GM10266 (cell line): Measurements from ENCODE around the gene OR2G6.
"Not testable (repeated sequence)": the region's sequence is repeated elsewhere in the genome, so short reads cannot be mapped to it uniquely, and the experiment has no call there.

Source experiments
- DNase-seq: peaks from one replicate; pipeline ENCODE4 v3.0.0; 2012; ENCODE audit errors: extremely low spot score
- TF ChIP-seq, protein P1 (sequence below): IDR thresholded peaks from 2 replicates; pipeline ENCODE4 v1.5.1; 2012; ENCODE audit warnings: mild to moderate bottlenecking, low read depth; ENCODE audit not compliant: control insufficient read depth, insufficient read depth; ENCODE audit errors: missing control alignments

The OR2G6 gene

DNA sequence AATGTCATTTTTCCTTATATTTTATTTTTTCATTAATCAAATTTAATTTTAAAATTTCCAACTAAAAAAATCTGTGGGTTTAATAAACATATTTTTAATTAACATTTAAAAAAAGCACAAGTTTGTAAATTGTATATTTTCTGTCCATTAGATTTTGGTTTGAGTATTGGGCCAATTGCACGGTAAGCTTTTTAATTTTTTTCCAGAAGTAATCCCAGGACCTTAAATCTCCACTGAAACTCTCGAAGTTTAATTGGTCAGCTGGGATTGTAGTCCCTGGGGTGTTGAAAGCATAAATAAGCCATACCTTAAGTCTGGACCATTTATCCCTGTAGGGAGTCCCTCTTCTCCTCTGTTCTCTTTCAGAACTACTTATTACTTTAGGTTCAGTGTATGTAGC is at the start of gene OR2G6:
Gene OR2G6, plus strand, starts transcription at position 301 of the 400 bp plus-strand sequence. CDS start 13,574 bp downstream, outside the sequence.
- DNase-seq, result not testable (repeated sequence)

DNA sequence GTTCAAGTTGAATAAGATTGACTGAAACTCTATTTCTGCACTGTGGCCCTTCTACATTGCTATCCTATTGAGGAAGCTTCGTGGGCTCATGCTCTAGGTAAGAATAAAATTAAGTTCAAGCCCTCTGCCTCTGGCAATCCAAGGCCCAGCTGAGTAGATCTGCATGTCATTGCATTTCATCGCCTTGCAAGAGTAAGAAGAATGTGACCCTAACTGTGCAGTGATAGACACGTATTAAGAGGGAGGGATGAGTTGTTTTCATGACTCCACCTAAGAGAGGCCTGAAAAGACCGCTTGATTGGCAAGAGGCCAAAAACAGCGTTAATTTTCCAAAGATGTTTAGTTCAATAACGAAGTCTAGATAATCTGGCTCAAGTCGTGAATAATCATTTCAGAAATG is 48.8 kb upstream of the OR2G6 start:
- not testable (repeated sequence) for DNase-seq

DNA sequence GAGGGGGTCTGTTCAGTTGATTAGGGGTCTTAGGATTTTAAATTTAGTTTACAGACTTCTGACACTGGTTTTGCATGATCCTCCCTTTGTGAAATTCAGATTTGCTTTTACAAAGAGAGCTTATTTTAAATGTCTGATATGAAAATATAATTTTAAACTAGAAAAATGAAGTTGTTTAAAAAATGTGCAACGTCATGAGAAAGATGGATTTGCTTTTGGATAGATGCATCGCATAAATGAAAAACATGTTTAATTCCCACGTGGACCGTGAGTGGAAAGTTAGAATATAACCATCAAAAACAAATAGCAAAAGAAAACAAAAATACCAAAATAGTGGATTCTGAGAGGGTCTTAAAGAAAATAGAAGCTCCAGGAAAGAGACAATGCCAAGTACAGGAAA is 36.7 kb upstream of the OR2G6 start:
- DNase-seq, result no peak
- TF ChIP-seq, protein P1, sequence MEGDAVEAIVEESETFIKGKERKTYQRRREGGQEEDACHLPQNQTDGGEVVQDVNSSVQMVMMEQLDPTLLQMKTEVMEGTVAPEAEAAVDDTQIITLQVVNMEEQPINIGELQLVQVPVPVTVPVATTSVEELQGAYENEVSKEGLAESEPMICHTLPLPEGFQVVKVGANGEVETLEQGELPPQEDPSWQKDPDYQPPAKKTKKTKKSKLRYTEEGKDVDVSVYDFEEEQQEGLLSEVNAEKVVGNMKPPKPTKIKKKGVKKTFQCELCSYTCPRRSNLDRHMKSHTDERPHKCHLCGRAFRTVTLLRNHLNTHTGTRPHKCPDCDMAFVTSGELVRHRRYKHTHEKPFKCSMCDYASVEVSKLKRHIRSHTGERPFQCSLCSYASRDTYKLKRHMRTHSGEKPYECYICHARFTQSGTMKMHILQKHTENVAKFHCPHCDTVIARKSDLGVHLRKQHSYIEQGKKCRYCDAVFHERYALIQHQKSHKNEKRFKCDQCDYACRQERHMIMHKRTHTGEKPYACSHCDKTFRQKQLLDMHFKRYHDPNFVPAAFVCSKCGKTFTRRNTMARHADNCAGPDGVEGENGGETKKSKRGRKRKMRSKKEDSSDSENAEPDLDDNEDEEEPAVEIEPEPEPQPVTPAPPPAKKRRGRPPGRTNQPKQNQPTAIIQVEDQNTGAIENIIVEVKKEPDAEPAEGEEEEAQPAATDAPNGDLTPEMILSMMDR, result no peak

- DNase-seq, result not testable (repeated sequence)
Measured at GRCh38 chr1:248472111-248472510, 35.8 kb upstream of the OR2G6 start.

- DNase-seq, result not testable (repeated sequence)
Measured at GRCh38 chr1:248473051-248473450, 34.8 kb upstream of the OR2G6 start, which contains the start of gene OR2T3. OR2T3 (plus strand) TSS chr1:248473351; CDS start chr1:248473351, 0 bp downstream.

DNA sequence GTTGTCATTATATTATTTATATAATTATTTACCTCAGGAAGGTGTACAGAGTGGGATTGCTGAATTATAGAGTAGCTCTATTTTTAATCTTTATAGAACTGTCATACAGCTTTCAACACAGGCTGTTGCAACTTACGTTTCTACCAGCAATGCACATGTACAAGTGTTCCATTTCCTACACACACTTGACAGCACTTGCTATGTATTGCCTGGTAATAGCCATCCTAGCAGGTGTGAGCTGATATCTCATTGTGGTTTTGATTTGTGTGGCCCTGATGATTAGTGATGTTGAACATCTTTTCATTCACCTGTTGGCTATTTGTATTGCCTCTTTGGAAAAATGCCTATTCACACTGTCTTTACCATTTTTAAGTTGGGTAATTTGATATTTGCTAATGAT is 32.2 kb upstream of the OR2G6 start:
- DNase-seq, result not testable (repeated sequence)

DNA sequence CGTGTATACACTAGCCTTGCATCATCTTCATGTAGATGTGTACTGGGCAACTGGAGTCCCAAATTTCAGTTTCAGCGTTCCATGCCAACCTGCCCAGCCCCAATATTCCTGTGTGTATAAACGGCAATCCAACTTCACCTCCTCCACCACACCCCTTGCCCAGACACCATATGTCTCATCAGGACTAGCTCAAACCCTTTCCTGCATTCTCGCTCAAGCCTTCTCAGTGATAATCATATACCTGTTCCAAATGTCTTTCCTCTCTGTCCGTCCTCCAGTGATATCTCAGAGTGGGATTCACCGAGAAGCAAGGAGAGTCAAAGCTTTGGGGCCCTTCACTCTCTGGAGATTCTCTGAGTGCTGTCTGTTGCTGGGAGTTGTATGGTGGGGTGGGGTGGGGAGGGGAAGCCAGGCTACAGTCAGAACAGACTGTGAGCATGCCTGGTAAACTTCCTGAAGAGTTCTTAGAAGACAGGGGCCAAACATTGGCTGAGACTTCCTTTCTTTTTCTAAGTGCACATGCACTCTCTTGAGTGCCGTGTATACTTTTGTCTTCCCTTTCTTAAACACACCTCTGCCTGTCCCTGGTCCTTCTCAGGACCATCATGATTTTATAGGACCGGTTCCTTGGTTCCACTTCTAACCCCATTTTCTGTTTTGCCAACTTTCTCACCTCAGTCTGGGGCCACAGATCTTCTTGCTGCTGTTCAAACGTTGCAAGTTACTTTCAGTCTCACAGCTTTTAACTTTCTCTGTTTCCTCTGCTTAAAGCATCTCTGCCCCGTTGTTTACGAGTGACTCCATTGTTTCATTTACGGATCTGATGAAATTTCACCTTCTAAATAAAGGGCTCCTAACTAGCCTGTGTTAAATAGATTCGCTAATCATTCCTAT is 25.9 kb upstream of the OR2G6 start:
- peak; percentile 7 for DNase-seq

GRCh38 chr1:248488289-248488688 is 19.6 kb upstream of the OR2G6 start, which contains the start of gene OR2T5:
OR2T5 (plus strand) TSS chr1:248488589; CDS start chr1:248488589, 0 bp downstream.
- DNase-seq, result not testable (repeated sequence)

GRCh38 chr1:248496661-248497060 is 11.2 kb upstream of the OR2G6 start:
- not testable (repeated sequence) for DNase-seq

- DNase-seq, result not testable (repeated sequence)
Measured at GRCh38 chr1:248500305-248501035, 7.4 kb upstream of the OR2G6 start.

GRCh38 chr1:248510217-248510616 is 2.3 kb downstream of the OR2G6 start:
- DNase-seq, result not testable (repeated sequence)

DNA sequence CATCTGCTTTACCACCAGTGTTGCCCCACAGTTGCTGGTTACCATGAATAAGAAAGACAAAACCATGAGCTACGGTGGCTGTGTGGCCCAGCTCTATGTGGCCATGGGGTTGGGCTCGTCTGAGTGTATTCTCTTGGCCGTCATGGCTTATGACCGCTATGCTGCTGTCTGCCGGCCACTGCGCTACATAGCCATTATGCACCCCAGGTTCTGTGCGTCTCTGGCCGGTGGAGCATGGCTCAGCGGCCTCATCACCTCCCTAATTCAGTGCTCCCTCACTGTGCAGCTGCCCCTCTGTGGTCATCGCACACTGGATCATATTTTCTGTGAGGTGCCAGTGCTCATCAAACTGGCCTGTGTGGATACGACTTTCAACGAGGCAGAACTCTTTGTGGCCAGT is 14.0 kb downstream of the OR2G6 start:
- no peak for DNase-seq
- TF ChIP-seq, protein P1, result no peak

DNA sequence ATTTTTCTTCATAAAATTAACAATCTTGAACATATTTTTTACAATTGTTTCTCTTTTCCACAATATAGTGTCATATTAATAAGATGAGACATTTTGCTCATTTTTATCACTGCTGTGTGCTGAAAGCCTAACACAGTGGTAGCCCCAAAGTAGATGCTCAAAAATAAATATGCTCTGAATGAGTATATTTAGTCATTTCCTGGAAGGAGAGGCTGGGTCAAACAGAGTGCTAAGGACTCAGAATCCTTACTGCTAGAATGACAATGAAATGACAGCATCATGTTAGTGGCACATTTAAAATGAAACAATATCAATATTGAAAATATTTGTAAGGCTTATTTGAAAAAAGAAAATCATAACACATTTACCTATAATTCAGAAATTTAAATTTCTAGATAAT is 29.6 kb downstream of the OR2G6 start:
- DNase-seq, result not testable (repeated sequence)

- not testable (repeated sequence) for DNase-seq
Measured at GRCh38 chr1:248547383-248547782, 39.5 kb downstream of the OR2G6 start.

GRCh38 chr1:248551027-248551426 is 43.2 kb downstream of the OR2G6 start:
- DNase-seq, result not testable (repeated sequence)

DNA sequence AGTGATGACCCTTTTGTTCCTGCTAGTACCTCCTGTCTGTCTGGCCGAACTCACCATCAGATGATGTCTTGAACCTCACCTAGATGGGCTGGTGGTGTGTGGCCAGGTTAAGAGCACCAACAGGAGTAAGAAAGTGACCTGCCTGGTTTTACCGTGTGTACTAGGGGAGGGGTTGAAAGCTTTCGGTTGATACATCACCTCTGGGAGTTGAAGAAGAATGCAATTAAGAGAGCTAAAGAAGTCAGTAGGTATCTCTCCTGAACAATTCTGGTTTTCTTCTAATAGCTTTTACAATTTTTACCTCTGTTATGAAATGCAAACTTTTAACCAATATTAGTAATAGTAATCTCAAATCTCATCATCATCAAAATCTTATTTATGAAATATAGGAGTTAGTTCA is 54.8 kb downstream of the OR2G6 start, which contains the start of gene OR2T29:
Gene OR2T29, minus strand, starts transcription at position 101 of the 400 bp plus-strand sequence. CDS start 3,281 bp downstream, outside the sequence.
- not testable (repeated sequence) for DNase-seq

- DNase-seq, result not testable (repeated sequence)
Measured at GRCh38 chr1:248565530-248566373, 57.9 kb downstream of the OR2G6 start.

DNA sequence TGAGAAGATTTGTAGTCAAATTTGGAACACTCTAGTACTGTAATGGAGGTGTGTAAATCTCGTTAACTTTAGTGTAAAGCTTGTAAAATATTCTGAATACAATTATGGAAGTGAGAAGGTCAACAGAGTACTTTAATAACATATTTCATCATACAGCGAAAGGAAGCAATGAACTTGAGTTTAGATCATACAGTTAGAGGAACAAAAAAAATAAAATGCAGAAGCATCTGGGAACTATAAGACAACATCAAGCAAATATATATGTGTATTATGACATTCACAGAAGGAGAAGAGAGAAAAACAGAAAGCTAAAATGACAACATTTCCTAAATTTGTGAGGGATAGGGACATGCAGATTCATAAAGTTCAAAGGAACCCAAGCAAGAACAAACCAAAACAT is 61.2 kb downstream of the OR2G6 start:
- DNase-seq, result not testable (repeated sequence)
